GM12872 (cell line): ENCODE data around the gene POTEC.
"Not testable (repeated sequence)": the region's sequence is repeated elsewhere in the genome, so short reads cannot be mapped to it uniquely, and the experiment has no call there.

ENCODE experiments used
- TF ChIP-seq, protein P1 (sequence below): IDR thresholded peaks from 3 replicates; pipeline ENCODE4 v1.5.1; 2011; ENCODE audit warnings: low read depth, mild to moderate bottlenecking, low read length, moderate library complexity; ENCODE audit not compliant: insufficient read depth

POTEC gene

DNA sequence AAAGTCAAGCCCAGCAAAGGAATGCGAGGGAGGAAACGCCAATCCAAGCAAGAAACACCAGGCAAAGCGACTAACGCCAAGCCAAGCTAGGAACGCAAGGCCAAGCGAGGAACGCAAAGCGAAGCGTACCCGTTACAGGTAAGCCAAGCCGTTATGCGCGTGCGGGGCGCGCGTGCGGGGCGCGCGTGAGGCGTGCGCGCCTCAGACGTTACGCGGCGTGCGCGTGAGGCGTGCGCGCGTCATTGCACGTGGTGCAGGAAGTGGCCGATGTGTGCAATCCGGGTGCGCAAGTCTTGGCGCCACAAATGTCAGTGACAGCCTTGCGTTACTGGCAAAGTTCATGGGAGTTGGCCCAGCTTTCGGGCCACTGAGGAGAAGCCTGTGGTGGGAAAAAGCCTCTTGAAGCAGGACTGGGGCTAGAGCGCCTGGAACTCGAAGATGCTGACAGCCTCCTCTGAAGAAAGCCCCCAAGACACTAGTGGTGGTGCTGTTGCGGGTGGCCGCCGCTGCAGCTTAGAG is at the start of gene POTEC:
Gene POTEC, minus strand, starts transcription at position 155 of the 519 bp plus-strand sequence. CDS start 454 bp downstream, outside the sequence.
- TF ChIP-seq, protein P1, sequence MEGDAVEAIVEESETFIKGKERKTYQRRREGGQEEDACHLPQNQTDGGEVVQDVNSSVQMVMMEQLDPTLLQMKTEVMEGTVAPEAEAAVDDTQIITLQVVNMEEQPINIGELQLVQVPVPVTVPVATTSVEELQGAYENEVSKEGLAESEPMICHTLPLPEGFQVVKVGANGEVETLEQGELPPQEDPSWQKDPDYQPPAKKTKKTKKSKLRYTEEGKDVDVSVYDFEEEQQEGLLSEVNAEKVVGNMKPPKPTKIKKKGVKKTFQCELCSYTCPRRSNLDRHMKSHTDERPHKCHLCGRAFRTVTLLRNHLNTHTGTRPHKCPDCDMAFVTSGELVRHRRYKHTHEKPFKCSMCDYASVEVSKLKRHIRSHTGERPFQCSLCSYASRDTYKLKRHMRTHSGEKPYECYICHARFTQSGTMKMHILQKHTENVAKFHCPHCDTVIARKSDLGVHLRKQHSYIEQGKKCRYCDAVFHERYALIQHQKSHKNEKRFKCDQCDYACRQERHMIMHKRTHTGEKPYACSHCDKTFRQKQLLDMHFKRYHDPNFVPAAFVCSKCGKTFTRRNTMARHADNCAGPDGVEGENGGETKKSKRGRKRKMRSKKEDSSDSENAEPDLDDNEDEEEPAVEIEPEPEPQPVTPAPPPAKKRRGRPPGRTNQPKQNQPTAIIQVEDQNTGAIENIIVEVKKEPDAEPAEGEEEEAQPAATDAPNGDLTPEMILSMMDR = not testable (repeated sequence)

- TF ChIP-seq, protein P1 = no peak
These were observed 34.6 kb upstream of the POTEC start for GRCh38 chr18:14577971-14578370.
